ENCODE measurements around the gene MFAP1. TPM values are rescaled to one million over a fixed set of nuclear protein-coding genes. Genes with fewer than 3 reads are reported as not detected.

The MFAP1 gene
- total RNA-seq, 6 donors from 2014 or later: 7.4 to 20.0 (median 17.5) TPM

- H3K9me3 ChIP-seq: no peaks in the 10 kb centered on the region
- H3K36me3 ChIP-seq: peaks cover 37 to 100% (median 88%) of the 10 kb centered on the region in 4 donors
- ATAC-seq (ENCODE audit: low FRiP score in 2 of 2) (no peak), DNase-seq (no peak)
- no peak overlapping the region for H3K27ac ChIP-seq
- H3K4me3 ChIP-seq: no peak overlapping the region
- TF ChIP-seq POLR2A (IDR thresholded peaks at IDR 0.05): no peak
- no peak for TF ChIP-seq POLR2AphosphoS5 (IDR thresholded peaks at IDR 0.05)
- TF ChIP-seq EP300 (IDR thresholded peaks at IDR 0.05): no peak
- no peak for TF ChIP-seq CTCF (IDR thresholded peaks at IDR 0.05)
- H3K27me3 ChIP-seq: no peaks in the 10 kb centered on the region
- 77 to 84% methylated on average over 2 of the region's 2 CpGs for WGBS, 2 donors
- no peaks in the 10 kb centered on the region for H3K4me1 ChIP-seq
These were observed 60.6 kb downstream of the MFAP1 start for GRCh38 chr15:43763819-43764446.

- TF ChIP-seq POLR2AphosphoS5 (IDR thresholded peaks at IDR 0.05): no peak
- TF ChIP-seq EP300 (IDR thresholded peaks at IDR 0.05): no peak
- no peak for TF ChIP-seq POLR2A (IDR thresholded peaks at IDR 0.05)
- no peak for TF ChIP-seq CTCF (IDR thresholded peaks at IDR 0.05)
- DNase-seq (no peak), ATAC-seq (ENCODE audit: low FRiP score in 2 of 2) (no peak)
- 82 to 87% methylated on average over 6 of the region's 6 CpGs for WGBS, 2 donors
- Histone ChIP-seq H3K4me3 (no peak overlapping the region), H3K27ac (no peak overlapping the region), H3K4me1 (no peaks in the 10 kb centered on the region), H3K27me3 (no peaks in the 10 kb centered on the region), H3K36me3 (peaks cover 34 to 100% (median 84%) of the 10 kb centered on the region in 4 donors), H3K9me3 (no peaks in the 10 kb centered on the region)
These were observed 61.7 kb downstream of the MFAP1 start for GRCh38 chr15:43762824-43763223.

Small RNA genes lying within 50 kb of the gene (small RNA-seq; reads per million reads assigned to genes)
- gene MIR1282: 0 reads per million in 4 donors
- gene RF00019: 0 reads per million in 4 donors

Other genes with a start within 250 kb of the MFAP1 start
- gene PPIP5K1, start 234.5 kb downstream of the MFAP1 start, total RNA-seq: 10 to 100 TPM in 5 of 6 donors, 1 to 10 TPM in 1; 7.1 to 71.2 (median 30.1) TPM
- 1 to 10 TPM in 3 of 6 donors, under 1 TPM in 3; 0.30 to 10.0 (median 2.3) TPM for gene CKMT1B, start 230.7 kb downstream of the MFAP1 start, total RNA-seq
- gene STRC, start 205.9 kb downstream of the MFAP1 start, total RNA-seq: 1 to 10 TPM in 2 of 6 donors, under 1 TPM in 2, not detected in 2; 0.07 to 4.2 (median 1.0) TPM
- gene CATSPER2, start 175.8 kb downstream of the MFAP1 start, total RNA-seq: 10 to 100 TPM in 1 of 6 donors, 1 to 10 TPM in 4, under 1 TPM in 1; 0.91 to 15.7 (median 2.5) TPM
- gene CKMT1A, start 130.8 kb downstream of the MFAP1 start, total RNA-seq: 1 to 10 TPM in 5 of 6 donors, not detected in 1; 1.3 to 4.6 (median 2.6) TPM
- gene PDIA3, start 78.3 kb downstream of the MFAP1 start, total RNA-seq: 100 to 1,000 TPM in 4 of 6 donors, 10 to 100 TPM in 2; 18.9 to 450 (median 161) TPM
- gene ELL3, start 47.7 kb downstream of the MFAP1 start, total RNA-seq: 1 to 10 TPM; 1.7 to 8.4 (median 4.3) TPM
- 1,000 to 10,000 TPM in 1 of 6 donors, 100 to 1,000 TPM in 5; 285 to 1,034 (median 752) TPM for gene SERF2, start 32.4 kb downstream of the MFAP1 start, total RNA-seq
- gene SERINC4, start 24.5 kb downstream of the MFAP1 start, total RNA-seq: under 1 TPM in 1 of 6 donors, not detected in 5; 0.34 TPM
- 10 to 100 TPM in 5 of 6 donors, 1 to 10 TPM in 1; 6.5 to 41.9 (median 14.1) TPM for gene HYPK, start 24.1 kb downstream of the MFAP1 start, total RNA-seq
- 10 to 100 TPM in 1 of 6 donors, 1 to 10 TPM in 4, under 1 TPM in 1; 0.89 to 10.1 (median 3.4) TPM for gene WDR76, start 2.3 kb upstream of the MFAP1 start, total RNA-seq

Measured in upper lobe of left lung (tissue), 6 donors.